ENCODE data around the gene LKAAEAR1.

DNA sequence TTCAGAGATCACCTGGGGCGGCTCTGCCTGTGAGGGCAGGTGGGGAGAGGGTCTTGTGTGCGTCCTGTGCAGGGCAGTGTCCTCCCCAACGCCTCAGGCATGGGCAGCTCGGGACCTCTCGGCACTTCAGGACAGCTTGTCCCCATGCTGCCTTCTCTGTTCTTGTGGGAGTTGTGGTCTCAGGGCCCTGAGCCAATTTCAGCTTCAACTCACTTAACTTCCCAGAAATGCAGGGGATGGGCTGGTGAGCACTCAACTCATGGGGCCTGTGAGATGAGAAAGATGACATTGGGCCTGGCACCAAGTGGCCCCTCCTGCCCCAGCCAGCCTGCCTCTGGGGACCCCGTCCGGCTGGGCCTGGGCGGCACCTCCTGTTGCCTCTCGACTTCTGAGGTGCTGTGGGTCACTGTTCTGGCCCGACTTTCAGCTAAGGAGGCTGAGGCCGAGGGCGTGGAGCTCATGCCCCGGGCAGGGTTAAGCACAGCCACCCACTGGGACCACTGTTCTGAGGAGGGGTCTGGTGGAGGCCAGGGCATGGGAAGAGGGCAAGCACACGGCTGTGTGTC is 11.6 kb downstream of the LKAAEAR1 start:
- TF ChIP-seq, protein P1, sequence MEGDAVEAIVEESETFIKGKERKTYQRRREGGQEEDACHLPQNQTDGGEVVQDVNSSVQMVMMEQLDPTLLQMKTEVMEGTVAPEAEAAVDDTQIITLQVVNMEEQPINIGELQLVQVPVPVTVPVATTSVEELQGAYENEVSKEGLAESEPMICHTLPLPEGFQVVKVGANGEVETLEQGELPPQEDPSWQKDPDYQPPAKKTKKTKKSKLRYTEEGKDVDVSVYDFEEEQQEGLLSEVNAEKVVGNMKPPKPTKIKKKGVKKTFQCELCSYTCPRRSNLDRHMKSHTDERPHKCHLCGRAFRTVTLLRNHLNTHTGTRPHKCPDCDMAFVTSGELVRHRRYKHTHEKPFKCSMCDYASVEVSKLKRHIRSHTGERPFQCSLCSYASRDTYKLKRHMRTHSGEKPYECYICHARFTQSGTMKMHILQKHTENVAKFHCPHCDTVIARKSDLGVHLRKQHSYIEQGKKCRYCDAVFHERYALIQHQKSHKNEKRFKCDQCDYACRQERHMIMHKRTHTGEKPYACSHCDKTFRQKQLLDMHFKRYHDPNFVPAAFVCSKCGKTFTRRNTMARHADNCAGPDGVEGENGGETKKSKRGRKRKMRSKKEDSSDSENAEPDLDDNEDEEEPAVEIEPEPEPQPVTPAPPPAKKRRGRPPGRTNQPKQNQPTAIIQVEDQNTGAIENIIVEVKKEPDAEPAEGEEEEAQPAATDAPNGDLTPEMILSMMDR (IDR thresholded peaks at IDR 0.05), result no peak
- TF ChIP-seq POLR2AphosphoS5 (IDR thresholded peaks at IDR 0.05), result no peak
- no peak for TF ChIP-seq POLR2A (IDR thresholded peaks at IDR 0.05)
- no peak for TF ChIP-seq EP300 (IDR thresholded peaks at IDR 0.05)
